Pancreas (tissue), 10 donors: ENCODE measurements around the gene BCAS3. TPM values are rescaled to one million over a fixed set of nuclear protein-coding genes. Genes with fewer than 3 reads are reported as not detected.
A peak's percentile ranks its signal among the peaks of the same experiment; 100 is the strongest.

Experiments
- ATAC-seq, 4 donors: fragments of 200-7000 bp; cut with Tn5 transposase; one replicate each; pipeline versions ENCODE4 v1.8.0 to v1.9.1; 2020; ENCODE audit warnings: mild to moderate bottlenecking in 4 of 4, moderate library complexity in 4 of 4
- DNase-seq, 6 donors: peaks; one replicate each; pipeline ENCODE4 v3.0.0-alpha.2; 2020
- FAIRE-seq: peaks from 2 replicates; lab custom pipeline; 2012; peaks lifted over from hg19 to GRCh38; lab: Jason Lieb, UNC
- H3K27ac ChIP-seq, 4 donors: fragments of 200-600 bp; sonication (generic); 1 replicate in 3 of 4; 2 replicates in 1 of 4; pipeline versions ENCODE4 v1.5.0 to v1.8.0; 2020
- H3K27me3 ChIP-seq, 4 donors: fragments of 200-600 bp; one replicate each; pipeline ENCODE4 v1.8.0; 2021
- H3K36me3 ChIP-seq, 3 donors: fragments of 200-600 bp; sonication (generic) in 1 of 3; one replicate each; pipeline versions ENCODE4 v1.5.0 to v1.8.0; 2020 to 2021
- H3K4me1 ChIP-seq, 3 donors: fragments of 200-600 bp; one replicate each; pipeline ENCODE4 v1.8.0; 2021
- H3K4me3 ChIP-seq, 4 donors: fragments of 200-600 bp; sonication (generic) in 2 of 4; one replicate each; pipeline versions ENCODE4 v1.5.0 to v1.8.0; 2020 to 2021
- H3K9me3 ChIP-seq, 4 donors: fragments of 200-600 bp; one replicate each; pipeline ENCODE4 v1.8.0; 2021
- WGBS, 2 donors: extraction: QIAGEN DNeasy Blood & Tissue Kit; methylation state at CpG; one replicate each; pipeline ENCODE4 v1.1.7; 2013; 5-methylcytosine and 5-hydroxymethylcytosine counted together
- intact Hi-C, 3 donors: fragments of 100-400 bp; cut with DNase I; formaldehyde crosslinking; loops; one replicate each; pipeline versions ENCODE4 v1.11.1 to v1.14.2; 2022
- polyA plus RNA-seq, 2 donors: library from polyadenylated mRNA; stranded (reverse); fragments of 200-250 nt; gene quantifications; one replicate each; pipeline ENCODE4 v1.2.3, GENCODE V29; 2013
- total RNA-seq, 6 donors: library from RNA; stranded (reverse); fragmentation: NEBNext Ultra II Directional in 4 of 6; extraction: Animal tissue kit (Norgen Biotek cat#: 25700) in 4 of 6; gene quantifications; one replicate each; pipeline versions ENCODE4 v1.2.1 to v1.2.4, GENCODE V29; 2021 to 2023
- TF ChIP-seq, protein P1 (sequence below), 4 donors: fragments of 200-600 bp; sonication (generic) in 3 of 4; IDR thresholded peaks; one replicate each; pipeline versions ENCODE4 v1.5.0 to v1.8.0; 2021; ENCODE audit warnings: antibody characterized with exemption in 4 of 4
- donor health status: healthy with polysubstance abuse.
- donor health status: DM: no; HTN: no; CAD: no; lungs with moderate emphysema.
- donor health status: DM: no; HTN: no; CAD: no.
- donor health status: control.
- donor health status: control.
- donor health status: Bipolar disorder and iron deficiency.
- donor health status: DM: yes; HTN: yes; CAD: no.
- donor health status: DM: no; HTN: no; CAD: no.
- donor health status: DM: no; HTN: no; CAD: no.
- donor health status: DM: yes; HTN: yes; CAD: no.

The BCAS3 gene
- total and polyA plus RNA-seq, 8 donors: 4.6 to 27.7 (median 13.2) TPM

- FAIRE-seq (no peak), DNase-seq (no peak), ATAC-seq (no peak)
- Histone ChIP-seq H3K27me3 (no peaks in the 10 kb centered on the region), H3K27ac (no peak overlapping the region), H3K4me1 (no peaks in the 10 kb centered on the region), H3K9me3 (no peaks in the 10 kb centered on the region), H3K36me3 (no peaks in the 10 kb centered on the region), H3K4me3 (no peak overlapping the region)
- 95 to 97% methylated on average over 7 of the region's 7 CpGs for WGBS, 2 donors
- intact Hi-C loops: no loop called here
- TF ChIP-seq, protein P1, sequence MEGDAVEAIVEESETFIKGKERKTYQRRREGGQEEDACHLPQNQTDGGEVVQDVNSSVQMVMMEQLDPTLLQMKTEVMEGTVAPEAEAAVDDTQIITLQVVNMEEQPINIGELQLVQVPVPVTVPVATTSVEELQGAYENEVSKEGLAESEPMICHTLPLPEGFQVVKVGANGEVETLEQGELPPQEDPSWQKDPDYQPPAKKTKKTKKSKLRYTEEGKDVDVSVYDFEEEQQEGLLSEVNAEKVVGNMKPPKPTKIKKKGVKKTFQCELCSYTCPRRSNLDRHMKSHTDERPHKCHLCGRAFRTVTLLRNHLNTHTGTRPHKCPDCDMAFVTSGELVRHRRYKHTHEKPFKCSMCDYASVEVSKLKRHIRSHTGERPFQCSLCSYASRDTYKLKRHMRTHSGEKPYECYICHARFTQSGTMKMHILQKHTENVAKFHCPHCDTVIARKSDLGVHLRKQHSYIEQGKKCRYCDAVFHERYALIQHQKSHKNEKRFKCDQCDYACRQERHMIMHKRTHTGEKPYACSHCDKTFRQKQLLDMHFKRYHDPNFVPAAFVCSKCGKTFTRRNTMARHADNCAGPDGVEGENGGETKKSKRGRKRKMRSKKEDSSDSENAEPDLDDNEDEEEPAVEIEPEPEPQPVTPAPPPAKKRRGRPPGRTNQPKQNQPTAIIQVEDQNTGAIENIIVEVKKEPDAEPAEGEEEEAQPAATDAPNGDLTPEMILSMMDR (IDR thresholded peaks at IDR 0.05): no peak
Observed at GRCh38 chr17:60773552-60773951, 95.9 kb downstream of the BCAS3 start.

GRCh38 chr17:60781880-60782412 lies 104.3 kb downstream of the BCAS3 start:
- no peaks in the 10 kb centered on the region for H3K27me3 ChIP-seq
- no peaks in the 10 kb centered on the region for H3K9me3 ChIP-seq
- no peaks in the 10 kb centered on the region for H3K4me1 ChIP-seq
- DNase-seq: no peak
- no peak for FAIRE-seq
- no peak for ATAC-seq
- no peak overlapping the region for H3K27ac ChIP-seq
- H3K36me3 ChIP-seq: no peaks in the 10 kb centered on the region
- TF ChIP-seq, protein P1 (IDR thresholded peaks at IDR 0.05): no peak
- intact Hi-C loops: no loop called here
- no peak overlapping the region for H3K4me3 ChIP-seq

- FAIRE-seq (no peak), DNase-seq (no peak), ATAC-seq (no peak)
- peaks cover 0 to 7% (median 0%) of the 10 kb centered on the region in 3 donors for H3K4me1 ChIP-seq
- no peaks in the 10 kb centered on the region for H3K27me3 ChIP-seq
- H3K4me3 ChIP-seq: no peak overlapping the region
- no peaks in the 10 kb centered on the region for H3K36me3 ChIP-seq
- TF ChIP-seq, protein P1 (IDR thresholded peaks at IDR 0.05): no peak
- no peaks in the 10 kb centered on the region for H3K9me3 ChIP-seq
- no peak overlapping the region for H3K27ac ChIP-seq
- 92 to 95% methylated on average over 3 of the region's 3 CpGs for WGBS, 2 donors
- intact Hi-C loops: no loop called here
Observed at GRCh38 chr17:60782742-60783141, 105.1 kb downstream of the BCAS3 start.

DNA sequence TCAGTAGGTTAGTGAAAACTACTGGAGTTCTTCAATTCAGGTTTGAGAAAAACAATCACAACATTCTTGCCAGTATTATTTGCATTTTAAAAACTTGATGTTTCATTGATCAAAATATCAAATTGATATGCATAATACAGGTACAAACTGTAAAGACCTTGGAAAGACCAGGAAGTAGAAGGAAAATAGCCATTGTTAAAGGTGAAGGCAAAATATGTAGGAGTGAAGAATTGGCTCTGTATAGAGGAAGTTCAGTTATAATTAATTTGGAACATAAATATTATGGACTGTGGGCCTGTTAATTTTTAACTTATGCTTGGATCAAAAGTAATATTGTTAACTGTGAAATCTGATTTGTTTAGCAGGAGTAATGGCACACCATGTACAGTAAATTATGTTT lies 112.6 kb downstream of the BCAS3 start:
- ATAC-seq (peak; percentile 87 to 91 (median 90)), FAIRE-seq (no peak)

More for the DNA sequence above, 112.6 kb downstream of the BCAS3 start:
- no peaks in the 10 kb centered on the region for H3K27me3 ChIP-seq
- no peaks in the 10 kb centered on the region for H3K9me3 ChIP-seq
- H3K27ac ChIP-seq: peak overlapping the region in 3 of 4 donors; percentile 9 to 37 (median 17)
- TF ChIP-seq, protein P1 (IDR thresholded peaks at IDR 0.05): no peak
- no peak overlapping the region for H3K4me3 ChIP-seq
- no peaks in the 10 kb centered on the region for H3K36me3 ChIP-seq
- peaks cover 8 to 40% (median 26%) of the 10 kb centered on the region in 3 donors for H3K4me1 ChIP-seq
- DNase-seq: no peak
- intact Hi-C loops: no loop called here
